ENCODE data around the gene CHTF18.

Gene CHTF18

DNA sequence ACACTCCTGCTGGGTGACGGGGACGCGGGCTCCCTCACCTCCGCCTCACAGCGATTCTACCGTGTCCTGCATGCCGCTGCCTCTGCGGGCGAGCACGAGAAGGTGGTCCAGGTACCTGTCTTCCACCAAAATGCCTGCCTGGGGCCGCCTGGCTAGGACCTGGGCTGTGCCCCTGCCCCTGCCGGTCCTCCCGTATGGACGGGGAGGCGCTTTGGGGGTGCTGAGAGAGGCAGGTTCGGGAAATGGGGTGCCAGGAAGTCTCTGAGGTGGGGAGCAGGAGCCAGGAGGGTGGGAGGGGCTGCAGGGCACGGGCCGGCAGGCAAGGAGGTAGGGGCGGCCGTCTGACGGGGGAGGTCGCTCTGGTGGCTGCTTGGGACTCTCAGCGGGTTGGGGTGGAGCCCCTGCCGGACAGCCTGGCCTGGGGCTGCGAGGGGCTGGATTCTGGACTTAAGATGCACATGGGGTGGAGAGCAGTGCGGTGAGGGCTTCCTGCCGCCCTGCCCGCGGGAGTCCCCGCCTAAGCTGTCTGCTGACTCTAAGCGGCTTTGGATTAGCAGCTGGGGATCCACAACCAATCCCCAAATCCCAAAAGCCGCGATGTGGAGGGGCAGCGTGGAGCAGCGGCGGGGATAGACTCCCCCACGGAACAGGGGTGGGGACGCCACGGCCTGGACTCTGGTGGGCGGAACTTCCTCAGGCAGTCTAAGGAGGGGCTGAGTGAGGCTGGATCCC is 5.8 kb downstream of the CHTF18 start:
- DNase-seq: no peak

DNA sequence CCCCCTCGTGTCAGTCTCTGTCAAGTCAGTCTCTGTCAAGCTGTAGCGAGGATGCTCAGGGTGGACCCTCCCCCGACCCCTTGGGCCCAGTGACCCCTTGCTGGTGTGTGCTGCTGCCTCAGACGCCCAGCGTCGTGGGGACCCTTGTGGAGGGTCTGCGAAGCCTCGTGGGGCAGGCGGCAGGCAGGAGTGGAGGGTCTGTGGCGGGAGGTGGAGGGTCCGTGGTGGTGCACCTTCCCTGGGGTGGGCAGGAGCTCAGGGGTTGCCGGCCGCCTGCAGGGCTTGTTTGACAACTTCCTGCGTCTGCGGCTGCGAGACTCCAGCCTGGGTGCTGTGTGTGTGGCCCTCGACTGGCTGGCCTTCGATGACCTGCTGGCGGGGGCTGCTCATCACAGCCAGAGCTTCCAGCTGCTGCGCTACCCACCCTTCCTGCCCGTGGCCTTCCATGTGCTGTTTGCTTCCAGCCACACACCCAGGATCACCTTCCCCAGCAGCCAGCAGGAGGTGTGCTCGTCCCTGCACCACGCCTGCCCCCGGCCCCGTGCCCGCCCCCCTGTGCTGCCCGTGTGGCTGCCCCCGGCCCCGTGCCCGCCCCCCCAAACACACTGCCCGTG is 6.5 kb downstream of the CHTF18 start:
- no peak for DNase-seq

DNA sequence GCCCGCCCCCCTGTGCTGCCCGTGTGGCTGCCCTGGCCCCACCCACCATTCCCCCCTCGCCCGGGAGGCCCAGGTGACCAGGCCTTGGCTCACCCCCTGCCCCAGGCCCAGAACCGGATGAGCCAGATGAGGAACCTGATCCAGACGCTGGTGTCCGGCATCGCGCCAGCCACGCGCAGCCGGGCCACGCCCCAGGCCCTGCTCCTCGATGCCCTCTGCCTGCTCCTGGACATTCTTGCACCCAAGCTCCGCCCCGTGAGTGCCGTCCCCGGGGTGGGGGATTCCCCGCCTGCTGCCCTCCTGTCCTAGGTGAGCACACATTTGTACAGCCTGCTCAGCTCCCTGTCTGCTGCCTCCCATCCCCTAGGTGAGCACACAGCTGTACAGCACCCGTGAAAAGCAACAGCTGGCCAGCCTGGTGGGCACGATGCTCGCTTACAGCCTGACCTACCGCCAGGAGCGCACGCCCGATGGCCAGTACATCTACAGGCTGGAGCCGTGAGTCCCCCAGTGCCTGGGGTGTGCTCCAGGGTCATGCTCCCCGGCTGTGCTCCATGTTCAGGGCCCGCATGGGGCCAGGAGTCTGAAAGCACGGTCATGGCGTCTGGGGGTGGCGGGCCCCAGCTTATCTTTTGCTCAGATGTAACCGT is 7.3 kb downstream of the CHTF18 start:
- no peak for DNase-seq

DNA sequence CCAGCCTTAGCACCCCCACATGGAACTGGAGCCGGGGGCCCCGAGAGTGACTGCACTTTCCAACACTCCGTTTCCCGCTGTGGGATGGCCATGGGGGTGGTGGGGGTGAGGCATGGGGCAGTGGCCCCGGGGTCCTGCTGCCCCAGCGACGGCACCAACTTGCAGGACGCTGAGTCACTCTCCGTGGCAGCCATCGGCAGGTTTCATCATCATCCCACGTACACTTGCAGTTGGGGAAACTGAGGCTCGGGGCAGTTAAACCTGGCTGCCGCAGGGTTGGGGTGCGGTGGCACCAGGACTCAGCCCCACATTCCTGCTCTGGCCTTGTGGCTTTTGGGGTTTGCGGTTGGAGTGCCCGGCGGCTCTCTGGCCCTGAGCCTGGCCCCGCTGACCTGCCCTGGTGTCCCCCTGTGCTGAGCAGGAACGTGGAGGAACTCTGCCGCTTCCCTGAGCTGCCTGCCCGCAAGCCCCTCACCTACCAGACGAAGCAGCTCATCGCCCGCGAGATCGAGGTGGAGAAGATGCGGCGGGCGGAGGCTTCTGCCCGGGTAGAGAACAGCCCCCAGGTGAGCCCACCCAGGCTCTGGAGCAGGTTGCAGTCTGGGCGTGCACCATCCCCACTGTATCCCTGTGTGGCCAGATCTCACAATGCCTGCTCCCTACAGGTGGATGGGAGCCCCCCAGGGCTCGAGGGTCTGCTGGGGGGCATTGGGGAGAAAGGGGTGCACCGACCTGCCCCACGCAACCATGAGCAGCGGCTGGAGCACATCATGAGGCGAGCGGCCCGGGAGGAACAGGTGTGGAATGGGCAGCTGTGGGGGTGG is 8.1 kb downstream of the CHTF18 start:
- DNase-seq: no peak

DNA sequence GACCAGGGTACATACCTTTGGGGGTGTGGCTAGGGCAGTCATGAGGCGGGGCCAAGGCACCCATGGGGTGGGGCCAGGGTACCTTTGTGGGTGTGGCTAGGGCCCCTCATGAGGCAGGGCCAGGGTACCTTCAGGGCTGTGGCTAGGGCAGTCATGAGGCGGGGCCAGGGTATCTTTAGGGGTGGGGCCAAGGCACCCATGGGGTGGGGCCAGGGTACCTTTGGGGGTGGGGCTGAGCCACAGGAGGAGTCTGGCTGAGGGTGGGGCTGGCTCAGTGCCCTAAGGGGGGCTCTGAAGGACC is 8.7 kb downstream of the CHTF18 start:
- no peak for DNase-seq

DNA sequence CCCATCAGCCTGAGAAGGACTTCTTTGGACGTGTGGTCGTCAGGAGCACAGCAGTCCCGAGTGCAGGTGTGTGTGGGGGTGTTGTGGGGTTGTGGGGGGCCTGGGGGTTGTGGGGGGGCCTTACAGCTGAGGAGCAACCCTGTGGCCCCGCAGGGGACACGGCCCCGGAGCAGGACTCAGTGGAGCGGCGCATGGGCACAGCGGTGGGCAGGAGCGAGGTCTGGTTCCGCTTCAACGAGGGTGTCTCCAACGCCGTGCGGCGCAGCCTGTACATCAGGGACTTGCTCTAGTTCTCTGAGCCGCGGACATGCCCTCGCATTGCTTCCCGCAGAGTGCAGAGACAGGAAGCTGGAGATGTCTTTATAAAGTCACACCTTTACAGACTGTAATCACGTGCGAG is 9.3 kb downstream of the CHTF18 start:
- no peak for DNase-seq

DNA sequence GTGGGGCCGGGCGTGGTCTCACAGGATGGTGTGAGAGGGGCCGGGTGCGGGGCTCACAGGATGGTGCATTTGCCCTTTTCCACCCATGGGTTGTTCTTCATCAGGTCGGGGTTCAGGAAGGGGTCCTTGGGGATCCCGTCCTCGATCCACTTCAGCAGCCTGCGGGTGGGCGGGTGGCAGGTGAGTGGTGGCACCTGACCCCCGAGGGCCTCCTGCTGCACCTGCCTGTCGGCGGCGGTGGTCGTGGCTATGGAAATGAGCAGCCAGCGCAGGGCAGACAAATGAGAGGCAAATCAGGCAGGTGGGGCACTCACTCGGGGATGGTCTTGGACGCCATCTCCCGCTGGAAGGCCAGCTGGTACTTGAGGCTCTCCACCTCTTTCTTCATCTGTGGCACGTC is 10.2 kb downstream of the CHTF18 start:
- no peak for DNase-seq

DNA sequence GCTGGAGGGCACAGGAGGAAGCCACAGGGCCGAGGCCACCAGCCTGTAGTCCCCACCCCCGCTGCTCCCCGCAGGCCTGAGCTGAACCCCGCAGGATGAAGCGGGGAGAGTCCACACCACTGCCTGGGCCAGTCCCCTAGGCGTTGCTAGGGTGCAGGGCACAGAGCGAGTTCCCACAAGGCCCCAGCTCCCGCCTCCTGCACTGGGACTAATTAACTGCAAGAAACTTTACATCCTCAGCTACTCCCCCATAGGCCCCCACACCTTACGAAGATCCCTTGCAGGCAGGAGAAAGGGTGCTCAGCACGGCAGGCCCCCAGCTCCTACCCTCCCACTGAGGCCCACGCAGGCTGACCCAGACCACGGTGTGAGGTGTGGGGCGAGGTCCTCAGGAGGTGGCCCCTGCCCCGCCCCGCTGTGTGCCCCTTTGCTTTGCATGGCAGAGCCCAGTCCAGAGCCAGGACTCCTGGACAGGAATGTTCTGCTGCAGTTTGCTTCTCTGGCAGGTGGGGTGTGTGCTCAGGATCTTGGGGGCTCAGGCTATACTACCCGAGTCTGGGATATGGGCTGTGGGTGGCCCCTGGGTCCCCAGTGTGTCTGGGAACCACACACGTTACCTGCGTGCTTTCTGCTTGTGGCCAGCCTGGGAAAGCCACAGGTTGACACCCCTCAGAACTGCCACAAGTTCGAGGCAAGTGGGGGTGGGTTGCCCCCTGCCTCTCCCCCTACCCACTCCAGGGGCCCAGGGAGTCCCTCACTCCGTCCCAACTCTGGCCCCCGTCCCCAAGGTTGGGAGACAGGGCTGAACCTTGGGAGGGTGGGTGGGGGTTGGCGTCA is 10.9 kb downstream of the CHTF18 start:
- no peak for DNase-seq

DNA sequence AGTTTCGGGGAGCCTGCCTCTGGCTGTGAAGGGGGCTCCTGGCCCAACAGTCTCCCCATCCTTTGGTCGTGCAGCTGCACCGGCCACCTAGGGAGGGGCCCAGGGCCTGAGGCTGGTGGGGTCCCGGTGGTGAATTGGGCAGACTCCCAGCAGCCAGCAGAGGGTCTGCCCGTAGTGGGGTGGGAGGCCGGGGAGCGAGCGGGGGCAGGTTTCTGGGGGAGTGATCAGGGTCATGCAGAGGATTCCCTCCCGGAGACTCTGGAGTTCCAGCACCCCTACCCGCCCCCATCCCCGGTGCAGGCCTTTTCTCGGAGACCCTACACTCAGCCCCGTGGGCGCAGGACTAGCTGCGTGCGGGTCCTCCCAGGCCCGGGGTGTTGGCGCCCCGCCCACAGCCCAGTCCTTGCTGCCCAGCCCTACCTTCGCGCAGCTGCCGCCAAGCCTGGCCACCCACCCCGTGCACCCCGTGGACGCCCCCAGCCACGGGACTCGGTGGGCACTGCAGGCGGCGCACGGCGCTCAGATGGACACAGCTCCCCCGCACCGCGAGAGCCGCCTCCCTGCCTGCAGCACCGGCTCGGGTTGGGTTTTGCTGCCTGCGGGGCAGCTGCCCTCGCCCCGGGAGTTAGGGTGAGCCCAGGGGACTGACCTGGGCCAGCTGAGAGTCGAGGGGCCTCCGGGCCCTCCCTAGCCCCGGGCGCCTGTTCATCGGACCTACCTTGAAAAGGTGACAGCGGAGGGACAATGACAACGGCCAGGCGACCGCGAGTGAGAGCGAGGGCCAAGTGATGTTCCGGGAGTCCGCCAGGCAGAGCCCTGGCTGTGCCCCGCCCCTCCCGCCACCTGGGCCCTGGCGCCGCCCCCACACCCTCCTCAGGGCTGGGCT is 11.8 kb downstream of the CHTF18 start, which contains the start of gene GNG13:
Gene GNG13 (minus strand): TSS at position 787 of the 886 bp plus-strand sequence. CDS start 1,657 bp downstream, outside the sequence.
- no peak for DNase-seq

DNA sequence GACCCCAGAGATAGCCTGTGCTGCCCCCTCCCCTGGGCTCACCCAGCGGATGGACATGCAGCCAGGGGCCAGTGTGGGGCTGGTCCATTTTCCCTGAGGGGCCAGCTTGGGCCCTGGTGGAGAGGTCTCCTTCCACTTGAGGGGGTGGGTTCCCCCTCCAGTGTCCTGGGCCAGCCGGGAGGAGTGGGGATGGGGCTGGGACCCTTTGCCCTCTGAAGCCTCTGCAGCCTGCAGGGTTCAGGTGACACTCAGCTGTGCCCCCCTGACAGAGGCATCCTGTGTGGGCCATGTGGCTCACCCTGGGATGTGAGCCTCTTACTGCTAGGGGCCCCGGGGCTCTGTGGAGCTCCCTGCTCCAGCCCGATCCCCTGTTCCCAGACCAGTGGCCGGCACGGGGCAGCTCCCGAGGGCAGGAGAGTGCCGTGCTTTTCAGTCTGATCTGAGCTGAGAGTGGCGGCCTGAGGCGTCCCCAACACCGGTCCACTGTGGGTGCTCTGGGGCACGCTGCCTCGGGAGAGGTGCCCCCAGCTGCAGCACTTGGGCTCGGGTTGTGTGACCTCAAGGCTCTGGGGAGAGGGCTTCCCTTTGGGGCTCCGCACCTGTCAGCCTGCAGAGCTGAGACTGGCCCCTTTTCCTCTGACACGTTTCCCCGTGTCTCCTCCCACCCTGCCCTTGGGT is 12.6 kb downstream of the CHTF18 start:
- no peak for DNase-seq

DNA sequence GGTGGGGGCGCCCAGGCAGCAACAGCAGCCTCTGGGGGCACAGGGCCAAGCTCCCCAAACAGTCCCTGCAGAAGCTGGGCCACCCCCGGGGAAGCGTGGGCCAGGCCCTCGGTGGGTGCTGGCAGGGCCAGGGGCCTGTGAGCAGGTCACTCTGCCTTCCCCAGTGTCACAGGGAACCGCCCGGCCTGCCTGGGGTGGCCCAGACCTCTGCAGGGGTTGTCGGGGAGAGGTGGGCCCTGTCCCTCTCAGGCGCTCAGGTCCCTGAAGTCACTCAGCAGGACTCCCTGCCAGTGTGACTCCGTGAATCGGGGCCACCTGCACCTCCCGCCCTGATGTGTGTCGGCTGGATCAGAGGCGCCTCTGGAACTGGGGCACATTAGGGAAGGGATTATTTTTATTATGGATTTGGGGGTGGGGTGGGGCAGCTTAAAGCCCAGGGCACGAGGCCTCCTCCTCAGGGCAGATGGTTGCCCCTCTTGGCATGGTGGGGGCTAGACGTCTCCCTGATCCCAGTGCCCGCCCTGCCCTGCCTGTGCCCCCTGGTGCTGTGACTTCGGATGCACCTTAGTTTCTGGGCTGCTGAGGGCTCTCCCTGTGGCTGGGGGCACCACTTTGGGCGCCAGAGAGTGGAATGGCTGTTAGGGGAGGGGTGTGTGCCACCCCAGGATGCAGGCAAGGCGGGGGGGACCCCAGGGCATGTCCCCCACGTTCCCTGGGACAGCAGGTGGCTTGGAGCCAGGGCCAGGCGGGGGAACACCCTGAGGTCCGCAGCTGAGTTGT is 13.4 kb downstream of the CHTF18 start:
- no peak for DNase-seq

DNA sequence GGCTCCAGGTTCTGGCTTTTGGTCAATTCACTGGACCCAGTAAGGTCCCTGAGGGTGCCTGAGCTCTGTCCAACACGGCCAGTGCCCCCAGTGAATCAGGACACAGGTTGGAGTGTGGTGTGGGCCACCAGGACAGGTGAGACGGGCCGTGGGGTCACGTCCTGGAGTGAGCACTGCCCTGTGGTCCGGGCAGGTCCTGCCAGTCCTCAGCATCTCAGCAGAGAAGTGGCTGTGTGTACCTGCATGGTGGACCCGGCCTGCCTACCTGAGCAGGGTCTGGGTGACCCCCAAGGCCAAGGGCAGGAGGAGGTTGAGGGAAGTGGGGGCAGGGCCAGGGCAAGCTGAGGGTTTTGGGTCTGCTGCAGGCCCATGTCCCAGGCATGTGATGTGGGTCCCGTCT is 14.0 kb downstream of the CHTF18 start:
- no peak for DNase-seq

DNA sequence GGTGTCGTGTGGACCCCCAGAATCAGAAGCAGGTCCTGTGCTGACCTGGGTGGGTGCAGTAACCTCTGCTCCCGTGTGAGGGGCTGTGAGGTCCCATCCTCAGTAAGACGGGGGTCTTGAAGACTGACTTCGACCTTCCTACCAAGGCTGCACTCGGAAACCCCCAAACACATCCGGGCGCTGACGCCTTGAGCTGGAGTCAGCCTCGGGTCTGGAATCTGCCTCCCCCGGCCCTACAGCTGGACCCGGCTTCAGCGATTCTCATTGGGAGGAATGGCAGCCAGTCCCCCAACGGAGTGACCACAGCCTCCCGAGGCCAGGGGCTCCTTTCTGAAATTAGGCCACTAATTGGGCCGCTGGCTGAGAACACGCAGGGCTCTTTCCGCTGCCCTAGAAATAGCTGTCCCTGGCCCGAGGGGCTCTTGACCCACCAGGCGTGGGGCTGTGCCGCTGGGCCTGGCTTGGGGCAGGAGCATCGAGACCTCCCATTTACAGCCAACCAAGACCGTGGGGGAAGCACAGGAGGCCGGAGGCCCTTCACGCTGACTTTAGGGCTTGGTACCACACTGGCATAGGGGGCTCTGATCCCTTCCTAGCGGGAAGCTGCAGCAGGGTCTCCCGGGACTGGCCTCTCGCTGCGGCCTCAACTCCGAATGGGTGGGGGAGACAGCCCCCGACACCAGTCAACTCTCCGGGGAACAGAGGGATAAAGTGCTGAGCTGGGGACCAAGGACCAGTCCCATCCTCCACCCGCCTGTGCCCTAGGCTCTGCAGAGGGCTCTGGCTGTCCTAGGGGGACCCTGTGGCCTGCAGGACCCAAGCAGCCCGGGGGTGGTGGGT is 14.7 kb downstream of the CHTF18 start:
- DNase-seq: no peak

DNA sequence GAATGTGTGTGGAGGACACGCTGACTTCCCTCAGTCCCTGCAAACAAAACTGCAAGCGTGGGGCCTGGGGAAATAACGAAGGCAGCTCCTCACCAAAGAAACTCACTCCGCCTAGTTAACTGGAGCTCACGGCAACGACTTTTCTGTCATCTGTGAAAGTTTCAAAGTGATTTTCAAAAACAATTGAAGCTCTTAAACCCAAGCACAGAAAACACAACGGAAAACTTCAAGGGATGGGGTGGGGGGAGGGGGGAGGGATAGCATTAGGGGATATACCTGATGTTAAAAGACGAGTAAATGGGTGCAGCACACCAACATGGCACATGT is 15.3 kb downstream of the CHTF18 start:
- no peak for DNase-seq

DNA sequence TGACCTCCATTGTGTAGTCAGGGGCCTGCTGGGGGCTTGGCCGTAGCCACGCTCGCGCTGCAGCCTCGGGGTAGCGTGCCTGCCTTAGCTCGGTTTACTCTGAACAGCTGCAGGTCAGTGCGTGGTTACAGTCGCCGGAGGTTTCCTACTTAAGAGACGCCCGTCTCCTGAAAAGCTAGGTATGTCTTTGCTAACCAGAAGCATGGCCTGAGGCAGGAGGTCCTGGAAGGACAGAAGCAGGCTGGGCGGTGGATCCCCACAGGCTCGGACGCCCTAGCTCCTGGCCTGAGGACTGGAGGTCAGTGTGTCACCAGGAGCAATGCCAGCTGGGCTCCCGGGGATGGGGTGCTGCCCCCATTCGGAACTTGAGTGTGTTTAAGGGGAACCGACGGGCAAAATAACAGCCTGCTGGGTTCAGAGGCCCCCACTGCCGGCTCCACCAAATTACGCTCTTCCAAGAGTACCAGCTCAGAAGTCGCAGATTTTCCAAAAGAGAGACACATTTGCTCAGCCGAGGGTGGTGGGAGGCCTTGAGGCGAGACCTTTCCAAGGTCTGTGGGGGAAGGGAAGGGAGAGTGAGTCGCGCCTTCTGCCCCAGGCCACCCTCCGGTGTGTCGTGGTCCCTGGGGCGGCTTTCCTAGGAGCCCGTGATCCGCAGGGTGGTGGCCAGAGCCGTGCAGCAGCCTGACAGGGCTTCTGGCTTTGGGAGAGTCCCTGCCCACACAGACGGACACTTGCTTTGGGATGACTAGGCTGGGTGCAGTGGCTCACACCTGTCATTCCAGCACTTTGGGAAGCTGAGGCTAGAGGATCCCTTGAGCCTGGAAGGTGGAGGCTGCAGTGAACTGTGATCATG is 16.0 kb downstream of the CHTF18 start:
- DNase-seq: no peak

DNA sequence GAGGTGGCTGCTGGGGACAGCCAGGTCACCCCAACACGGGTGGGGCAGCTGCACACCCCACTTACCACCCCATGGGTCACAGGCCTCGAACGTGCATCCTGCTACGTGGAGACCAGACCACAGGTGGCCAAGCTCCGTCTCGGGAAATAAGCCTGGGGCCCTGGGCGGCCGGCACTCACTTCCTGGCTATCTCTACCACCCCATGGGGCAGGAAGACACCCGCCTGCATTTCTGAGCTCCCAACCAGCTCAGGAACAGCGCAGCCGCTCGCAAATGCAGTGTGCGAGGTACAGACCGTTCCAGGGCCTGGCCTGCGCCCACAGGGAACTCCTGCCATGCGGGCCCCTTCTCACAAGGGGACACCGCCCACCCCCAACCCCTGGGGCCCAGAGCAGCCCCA is 17.1 kb downstream of the CHTF18 start:
- DNase-seq: no peak

DNA sequence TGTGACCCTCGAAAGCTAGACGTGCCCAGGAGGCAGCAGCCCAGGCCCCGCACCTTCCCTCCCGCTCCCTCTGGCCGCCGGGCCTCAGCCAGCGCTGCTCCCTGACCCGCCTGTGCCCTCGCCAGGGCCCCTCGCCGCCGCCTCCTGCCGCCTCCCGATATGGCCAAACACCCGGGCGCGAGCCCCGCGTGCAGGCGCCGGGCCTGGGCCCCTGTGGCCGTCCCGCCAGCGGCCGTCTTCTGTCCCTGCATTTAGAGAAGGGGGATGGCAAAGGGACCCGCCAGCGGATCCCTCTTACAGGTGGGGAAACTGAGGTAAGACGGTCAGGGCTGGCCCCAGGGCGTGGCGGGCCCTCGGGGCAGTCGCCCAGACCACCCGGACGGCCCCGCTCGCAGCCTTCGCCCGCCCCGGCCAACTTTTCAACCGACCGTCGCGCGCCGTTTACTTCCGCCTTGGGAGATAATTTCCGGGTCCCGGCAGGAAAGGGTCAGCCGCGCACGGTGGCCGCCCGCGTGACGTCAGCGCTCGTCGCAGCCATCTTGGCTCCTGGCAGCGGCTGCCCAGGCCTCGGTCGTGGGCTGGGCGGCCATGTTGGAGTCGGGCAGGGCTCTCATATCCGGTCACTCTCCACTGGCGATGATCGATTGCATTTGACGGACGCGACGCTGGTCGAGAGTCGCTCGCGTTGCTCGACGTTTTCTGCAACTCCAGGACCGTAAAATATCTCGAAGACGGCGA is 19.1 kb downstream of the CHTF18 start:
- peak; percentile 75 for DNase-seq

DNA sequence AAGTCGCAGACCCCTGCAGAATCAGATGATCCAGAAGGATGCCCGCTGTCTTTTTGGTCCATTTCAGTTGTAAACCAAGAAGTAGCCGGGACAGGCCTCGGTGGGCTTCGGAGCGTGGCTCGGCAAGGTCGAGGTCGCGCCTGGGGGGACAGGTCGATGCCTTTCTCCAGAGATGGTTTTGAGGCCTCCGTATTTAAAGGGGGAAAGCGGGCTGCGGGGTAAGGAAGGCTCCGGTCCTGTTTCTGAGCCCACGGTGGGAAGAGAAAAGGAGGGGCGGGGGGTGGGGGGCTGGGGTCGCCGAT is 19.6 kb downstream of the CHTF18 start:
- no peak for DNase-seq

Measured in effector CD8-positive, alpha-beta T cell (primary cell).